NCI-H1092 treated with DMSO at 0.1 percent for 48 hours (cell line): Measurements from ENCODE around the gene HAGHL.

Experiments used
- DNase-seq: peaks from one replicate; lab custom pipeline; 2025; lab: John Stamatoyannopoulos, UW

HAGHL gene

GRCh38 chr16:708959-709358 is 17.9 kb upstream of the HAGHL start:
- DNase-seq: no peak

GRCh38 chr16:709566-710499 is 17.1 kb upstream of the HAGHL start:
- peak; percentile 81 for DNase-seq

- no peak for DNase-seq
Observed at GRCh38 chr16:710500-711075, 16.3 kb upstream of the HAGHL start.

- DNase-seq: no peak
Observed at GRCh38 chr16:711084-711483, 15.8 kb upstream of the HAGHL start.

GRCh38 chr16:711548-712320 is 15.2 kb upstream of the HAGHL start:
- DNase-seq: peak; percentile 53

- DNase-seq: peak; percentile 16
Observed at GRCh38 chr16:712740-713250, 14.1 kb upstream of the HAGHL start.

GRCh38 chr16:714079-714478 is 12.8 kb upstream of the HAGHL start:
- DNase-seq: no peak

- DNase-seq: peak; percentile 79
Observed at GRCh38 chr16:714558-715476, 12.1 kb upstream of the HAGHL start, which contains the start of gene METRN. Gene METRN, plus strand, starts transcription at chr16:715118. Its CDS starts 172 bp downstream, at chr16:715290.

GRCh38 chr16:715477-716199 is 11.3 kb upstream of the HAGHL start:
- peak; percentile 26 for DNase-seq

- peak; percentile 41 for DNase-seq
Observed at GRCh38 chr16:716200-716568, 10.7 kb upstream of the HAGHL start.

GRCh38 chr16:716768-717325 is 10.1 kb upstream of the HAGHL start:
- DNase-seq: no peak

- DNase-seq: no peak
Observed at GRCh38 chr16:717450-718245, 9.3 kb upstream of the HAGHL start.

- DNase-seq: no peak
Observed at GRCh38 chr16:718389-718788, 8.5 kb upstream of the HAGHL start.

GRCh38 chr16:718922-719321 is 8.0 kb upstream of the HAGHL start:
- DNase-seq: no peak

GRCh38 chr16:719815-720446 is 7.0 kb upstream of the HAGHL start:
- no peak for DNase-seq

- DNase-seq: peak; percentile 63
Observed at GRCh38 chr16:720447-720989, 6.4 kb upstream of the HAGHL start.

- DNase-seq: peak; percentile 84
Observed at GRCh38 chr16:720990-721764, 5.7 kb upstream of the HAGHL start, which contains the start of gene ANTKMT. Gene ANTKMT, plus strand, starts transcription at chr16:721146. Its CDS starts 129 bp downstream, at chr16:721275.
